ENCODE results near the gene VSIG10L2.

Gene VSIG10L2

DNA sequence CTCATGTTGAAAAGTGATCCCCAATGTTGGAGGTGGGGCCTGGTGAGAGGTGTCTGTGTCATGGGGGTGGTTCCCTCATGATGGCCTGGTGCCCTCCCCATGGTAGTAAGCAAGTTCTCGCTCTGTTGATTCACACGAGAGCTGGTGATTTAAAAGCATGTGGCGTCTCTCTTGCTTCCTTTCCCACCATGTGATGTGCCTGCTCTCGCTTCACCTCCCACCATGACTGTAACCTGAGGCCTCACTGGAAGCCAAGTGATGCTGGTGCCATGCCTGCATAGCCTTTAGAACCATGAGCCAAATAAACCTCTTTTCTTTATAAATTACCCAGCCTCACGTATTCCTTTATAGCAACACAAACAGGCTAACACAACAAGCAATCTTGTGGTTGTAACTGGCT is 52.4 kb downstream of the VSIG10L2 start:
- no peak overlapping the region for H3K27ac ChIP-seq
- TF ChIP-seq, protein P1, sequence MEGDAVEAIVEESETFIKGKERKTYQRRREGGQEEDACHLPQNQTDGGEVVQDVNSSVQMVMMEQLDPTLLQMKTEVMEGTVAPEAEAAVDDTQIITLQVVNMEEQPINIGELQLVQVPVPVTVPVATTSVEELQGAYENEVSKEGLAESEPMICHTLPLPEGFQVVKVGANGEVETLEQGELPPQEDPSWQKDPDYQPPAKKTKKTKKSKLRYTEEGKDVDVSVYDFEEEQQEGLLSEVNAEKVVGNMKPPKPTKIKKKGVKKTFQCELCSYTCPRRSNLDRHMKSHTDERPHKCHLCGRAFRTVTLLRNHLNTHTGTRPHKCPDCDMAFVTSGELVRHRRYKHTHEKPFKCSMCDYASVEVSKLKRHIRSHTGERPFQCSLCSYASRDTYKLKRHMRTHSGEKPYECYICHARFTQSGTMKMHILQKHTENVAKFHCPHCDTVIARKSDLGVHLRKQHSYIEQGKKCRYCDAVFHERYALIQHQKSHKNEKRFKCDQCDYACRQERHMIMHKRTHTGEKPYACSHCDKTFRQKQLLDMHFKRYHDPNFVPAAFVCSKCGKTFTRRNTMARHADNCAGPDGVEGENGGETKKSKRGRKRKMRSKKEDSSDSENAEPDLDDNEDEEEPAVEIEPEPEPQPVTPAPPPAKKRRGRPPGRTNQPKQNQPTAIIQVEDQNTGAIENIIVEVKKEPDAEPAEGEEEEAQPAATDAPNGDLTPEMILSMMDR (IDR thresholded peaks at IDR 0.05), result no peak
- no peak for TF ChIP-seq ZFX (IDR thresholded peaks at IDR 0.05; ENCODE audit: borderline replicate concordance)

DNA sequence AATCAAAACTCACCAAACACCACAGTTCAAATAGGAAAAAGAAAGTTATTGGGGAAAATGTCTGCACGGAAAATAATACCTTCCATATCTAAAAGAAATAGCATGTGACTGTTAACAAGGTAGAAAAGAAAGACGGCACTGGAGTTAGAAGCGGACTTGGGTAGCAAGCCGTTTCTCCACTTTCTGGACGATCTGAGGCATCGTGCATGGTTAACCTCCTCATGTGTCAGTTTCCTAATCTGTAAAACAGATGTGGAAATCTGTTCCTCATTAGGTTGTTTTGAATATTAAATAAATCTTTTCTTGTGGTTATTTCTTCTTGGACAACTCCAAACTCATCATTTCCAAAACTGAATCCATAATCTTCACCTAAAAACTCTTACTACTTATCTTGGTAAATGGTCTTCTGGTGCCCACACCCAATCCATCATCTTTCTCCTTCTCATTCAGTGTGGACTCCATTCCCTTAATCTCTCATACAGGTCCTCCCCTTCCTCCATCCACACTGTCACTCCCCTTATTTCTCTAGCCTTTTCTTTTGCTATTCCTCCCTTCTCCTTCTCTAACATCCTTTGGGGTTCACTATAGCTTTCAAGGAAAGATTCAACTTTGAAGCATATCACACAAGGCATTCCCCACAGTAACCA is 53.5 kb downstream of the VSIG10L2 start:
- TF ChIP-seq ZFX (IDR thresholded peaks at IDR 0.05; ENCODE audit: borderline replicate concordance), result no peak
- TF ChIP-seq, protein P1 (IDR thresholded peaks at IDR 0.05), result no peak

GRCh38 chr11:126002181-126002580 is 56.3 kb downstream of the VSIG10L2 start:
- no peak overlapping the region for H3K27ac ChIP-seq
- TF ChIP-seq ZFX (IDR thresholded peaks at IDR 0.05; ENCODE audit: borderline replicate concordance), result no peak
- TF ChIP-seq, protein P1 (IDR thresholded peaks at IDR 0.05), result no peak

More for the DNA sequence above, 53.5 kb downstream of the VSIG10L2 start:
- no peak overlapping the region for H3K27ac ChIP-seq

Data from 22Rv1 (cell line).